ENCODE measurements around the gene NCR1. TPM values are rescaled to one million over a fixed set of nuclear protein-coding genes. Genes with fewer than 3 reads are reported as not detected.

The NCR1 gene
- total and polyA plus RNA-seq, 2 experiments from 2014 or later: not detected

- Histone ChIP-seq H3K9me3 (ENCODE audit: low read depth) (no peaks in the 10 kb centered on the region), H3K27ac (no peak overlapping the region), H3K4me3 (no peak overlapping the region), H3K36me3 (no peaks in the 10 kb centered on the region), H3K4me1 (ENCODE audit: low read depth) (no peaks in the 10 kb centered on the region), H3K27me3 (no peaks in the 10 kb centered on the region)
- no peak for TF ChIP-seq CTCF (IDR thresholded peaks at IDR 0.05; ENCODE audit: low read depth, low read length)
- DNase-seq (ENCODE audit: low read depth in 1 of 2, low spot score in 1 of 2): no peak
Measured at GRCh38 chr19:54959840-54960239, 53.9 kb downstream of the NCR1 start.

Other genes starting within 250 kb of the NCR1 start
- gene LILRB4, start 243.2 kb upstream of the NCR1 start, total RNA-seq: not detected in 2 replicates
- not detected in 2 replicates for gene LILRB4, start 243.2 kb upstream of the NCR1 start, polyA plus RNA-seq
- not detected in 2 replicates for gene KIR3DL3, start 181.7 kb upstream of the NCR1 start, total RNA-seq
- not detected in 2 replicates for gene KIR3DL3, start 181.7 kb upstream of the NCR1 start, polyA plus RNA-seq
- not detected in 2 replicates for gene KIR2DL3, start 167.6 kb upstream of the NCR1 start, total RNA-seq
- not detected in 2 replicates for gene KIR2DL3, start 167.6 kb upstream of the NCR1 start, polyA plus RNA-seq
- gene KIR2DL1, start 136.4 kb upstream of the NCR1 start, total RNA-seq: not detected in 2 replicates
- not detected in 2 replicates for gene KIR2DL1, start 136.4 kb upstream of the NCR1 start, polyA plus RNA-seq
- not detected in 2 replicates for gene KIR2DL4, start 102.5 kb upstream of the NCR1 start, total RNA-seq
- not detected in 2 replicates for gene KIR2DL4, start 102.5 kb upstream of the NCR1 start, polyA plus RNA-seq
- gene KIR3DL1, start 89.7 kb upstream of the NCR1 start, total RNA-seq: not detected in 2 replicates
- gene KIR3DL1, start 89.7 kb upstream of the NCR1 start, polyA plus RNA-seq: not detected in 2 replicates
- gene KIR2DS4, start 73.5 kb upstream of the NCR1 start, total RNA-seq: not detected in 2 replicates
- not detected in 2 replicates for gene KIR2DS4, start 73.5 kb upstream of the NCR1 start, polyA plus RNA-seq
- gene KIR3DL2, start 55.7 kb upstream of the NCR1 start, total RNA-seq: not detected in 2 replicates
- gene KIR3DL2, start 55.7 kb upstream of the NCR1 start, polyA plus RNA-seq: not detected in 2 replicates
- gene FCAR, start 31.9 kb upstream of the NCR1 start, total RNA-seq: not detected in 2 replicates
- gene FCAR, start 31.9 kb upstream of the NCR1 start, polyA plus RNA-seq: not detected in 2 replicates
- 1.4 and 1.8 TPM in 2 replicates for gene NLRP7, start 41.4 kb downstream of the NCR1 start, total RNA-seq
- 0.49 and 0.73 TPM in 2 replicates for gene NLRP7, start 41.4 kb downstream of the NCR1 start, polyA plus RNA-seq
- 22.0 and 28.3 TPM in 2 replicates for gene NLRP2, start 60.2 kb downstream of the NCR1 start, total RNA-seq
- 16.8 and 22.9 TPM in 2 replicates for gene NLRP2, start 60.2 kb downstream of the NCR1 start, polyA plus RNA-seq
- 0.42 and 1.7 TPM in 2 replicates for gene GP6, start 132.1 kb downstream of the NCR1 start, total RNA-seq
- 0.24 TPM in 1 of 2 replicates, not detected in the other for gene GP6, start 132.1 kb downstream of the NCR1 start, polyA plus RNA-seq
- 31.9 and 41.0 TPM in 2 replicates for gene RDH13, start 157.0 kb downstream of the NCR1 start, total RNA-seq
- gene RDH13, start 157.0 kb downstream of the NCR1 start, polyA plus RNA-seq: 23.7 and 27.4 TPM in 2 replicates
- gene EPS8L1, start 169.7 kb downstream of the NCR1 start, total RNA-seq: 2.0 and 3.9 TPM in 2 replicates
- 1.1 and 1.2 TPM in 2 replicates for gene EPS8L1, start 169.7 kb downstream of the NCR1 start, polyA plus RNA-seq
- 107 and 120 TPM in 2 replicates for gene PPP1R12C, start 211.5 kb downstream of the NCR1 start, total RNA-seq
- gene PPP1R12C, start 211.5 kb downstream of the NCR1 start, polyA plus RNA-seq: 32.9 and 38.0 TPM in 2 replicates
- gene TNNT1, start 243.1 kb downstream of the NCR1 start, total RNA-seq: 16.1 and 25.0 TPM in 2 replicates
- gene TNNT1, start 243.1 kb downstream of the NCR1 start, polyA plus RNA-seq: 34.7 and 35.5 TPM in 2 replicates

Measured in cardiac muscle cell (in vitro differentiated cells and primary cell).